GM12801 (cell line): ENCODE data around the gene LHFPL3.

Source experiments
- TF ChIP-seq, protein P1 (sequence below): IDR thresholded peaks from one replicate; pipeline ENCODE4 v1.5.1; 2011; ENCODE audit warnings: control low read depth; ENCODE audit not compliant: insufficient read length; ENCODE audit errors: extremely low read depth

Gene LHFPL3

DNA sequence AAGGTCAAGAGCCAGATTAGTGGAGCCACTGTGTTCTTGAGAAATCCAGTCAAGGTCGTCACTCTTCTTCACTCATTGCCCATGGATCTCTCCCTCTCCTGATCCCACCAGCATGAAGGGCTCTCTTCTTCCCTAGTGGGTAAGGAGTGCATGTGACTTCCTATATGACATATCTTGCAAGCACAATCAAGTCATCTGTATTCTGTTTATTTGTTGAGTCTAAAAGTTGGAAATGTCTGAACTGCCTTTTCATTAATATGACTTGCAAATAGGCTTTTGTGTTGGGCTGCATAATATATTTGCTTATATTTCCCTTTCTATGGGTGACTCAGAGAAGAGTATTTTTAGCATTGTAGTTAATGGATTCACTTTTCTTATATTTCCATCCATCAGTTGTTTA, 371.9 kb downstream of the LHFPL3 start:
- TF ChIP-seq, protein P1, sequence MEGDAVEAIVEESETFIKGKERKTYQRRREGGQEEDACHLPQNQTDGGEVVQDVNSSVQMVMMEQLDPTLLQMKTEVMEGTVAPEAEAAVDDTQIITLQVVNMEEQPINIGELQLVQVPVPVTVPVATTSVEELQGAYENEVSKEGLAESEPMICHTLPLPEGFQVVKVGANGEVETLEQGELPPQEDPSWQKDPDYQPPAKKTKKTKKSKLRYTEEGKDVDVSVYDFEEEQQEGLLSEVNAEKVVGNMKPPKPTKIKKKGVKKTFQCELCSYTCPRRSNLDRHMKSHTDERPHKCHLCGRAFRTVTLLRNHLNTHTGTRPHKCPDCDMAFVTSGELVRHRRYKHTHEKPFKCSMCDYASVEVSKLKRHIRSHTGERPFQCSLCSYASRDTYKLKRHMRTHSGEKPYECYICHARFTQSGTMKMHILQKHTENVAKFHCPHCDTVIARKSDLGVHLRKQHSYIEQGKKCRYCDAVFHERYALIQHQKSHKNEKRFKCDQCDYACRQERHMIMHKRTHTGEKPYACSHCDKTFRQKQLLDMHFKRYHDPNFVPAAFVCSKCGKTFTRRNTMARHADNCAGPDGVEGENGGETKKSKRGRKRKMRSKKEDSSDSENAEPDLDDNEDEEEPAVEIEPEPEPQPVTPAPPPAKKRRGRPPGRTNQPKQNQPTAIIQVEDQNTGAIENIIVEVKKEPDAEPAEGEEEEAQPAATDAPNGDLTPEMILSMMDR, result no peak

DNA sequence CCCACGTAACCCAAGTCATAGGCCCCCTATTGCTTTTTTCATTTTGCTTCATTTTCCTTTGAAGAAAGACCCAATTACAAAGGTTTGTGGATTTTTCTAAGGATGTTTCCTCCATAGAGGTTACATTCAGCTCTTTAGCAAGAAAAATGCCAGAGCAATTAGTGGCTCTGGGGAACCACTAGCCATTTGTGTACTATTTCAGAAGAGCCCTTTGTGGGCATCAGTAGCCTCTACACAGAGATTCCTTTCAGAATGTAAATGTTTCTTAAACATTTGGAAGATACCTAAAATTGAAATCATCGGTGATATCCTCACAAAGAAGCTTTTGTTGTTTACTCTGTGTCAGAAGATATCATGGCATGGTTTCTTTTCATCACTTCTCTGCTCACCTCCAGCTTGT, 394.6 kb downstream of the LHFPL3 start:
- TF ChIP-seq, protein P1, result no peak

DNA sequence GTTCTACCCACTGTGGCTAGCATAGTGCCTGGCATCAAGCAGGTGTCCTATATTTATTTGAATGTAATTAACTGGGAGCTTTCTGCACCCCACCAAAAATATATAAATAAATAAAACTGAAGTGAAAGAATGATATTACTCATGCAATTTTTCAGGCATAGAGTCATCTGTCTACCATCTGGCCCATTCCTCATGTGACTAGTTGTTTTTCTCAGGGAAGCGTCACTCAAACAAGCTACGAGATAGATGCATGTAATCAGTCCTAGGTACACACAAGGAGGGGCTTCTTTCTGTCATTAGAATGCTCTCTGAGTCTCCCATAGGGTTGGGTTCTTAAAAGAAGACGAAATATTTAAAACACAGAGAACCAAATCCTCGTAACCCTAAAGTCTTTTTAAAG, 430.1 kb downstream of the LHFPL3 start:
- TF ChIP-seq, protein P1, result no peak

DNA sequence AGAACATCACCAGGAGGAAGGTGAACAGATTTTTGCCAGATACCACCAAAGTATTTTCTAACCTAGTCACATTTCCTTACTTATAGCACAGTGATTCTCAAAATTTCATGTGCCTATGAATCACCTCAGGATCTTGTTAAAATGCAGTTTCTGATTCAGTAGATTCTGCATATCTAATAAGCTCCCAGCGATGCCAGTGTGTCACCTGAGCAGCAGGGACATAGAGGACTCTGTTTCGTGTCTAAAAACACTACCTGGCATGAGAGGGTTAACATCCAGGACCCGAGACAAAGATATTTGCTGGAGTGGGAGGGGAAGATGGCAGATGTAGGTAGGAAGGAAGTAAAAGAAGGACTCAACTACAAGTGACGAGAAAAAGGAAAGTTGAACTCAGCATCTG, 433.5 kb downstream of the LHFPL3 start:
- TF ChIP-seq, protein P1, result no peak

DNA sequence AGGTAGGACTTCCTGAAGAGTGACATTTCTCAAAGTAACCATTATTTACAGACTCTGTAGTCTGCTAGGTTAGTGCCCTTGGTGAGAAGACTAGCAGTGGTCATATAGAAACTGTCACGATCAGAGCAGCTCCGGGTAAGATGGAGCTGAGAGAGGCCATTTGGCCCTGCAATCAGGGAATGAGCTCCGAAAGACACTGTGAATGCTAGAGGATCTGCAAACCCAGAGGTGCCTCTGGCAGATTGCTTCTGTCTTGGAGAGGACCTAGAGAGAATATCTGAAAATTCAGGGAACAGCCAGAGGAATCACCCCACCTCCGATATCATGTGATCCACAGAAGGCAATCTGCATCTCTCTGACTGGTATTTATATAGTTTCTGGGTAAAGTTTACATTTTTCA, 438.7 kb downstream of the LHFPL3 start:
- TF ChIP-seq, protein P1, result no peak

DNA sequence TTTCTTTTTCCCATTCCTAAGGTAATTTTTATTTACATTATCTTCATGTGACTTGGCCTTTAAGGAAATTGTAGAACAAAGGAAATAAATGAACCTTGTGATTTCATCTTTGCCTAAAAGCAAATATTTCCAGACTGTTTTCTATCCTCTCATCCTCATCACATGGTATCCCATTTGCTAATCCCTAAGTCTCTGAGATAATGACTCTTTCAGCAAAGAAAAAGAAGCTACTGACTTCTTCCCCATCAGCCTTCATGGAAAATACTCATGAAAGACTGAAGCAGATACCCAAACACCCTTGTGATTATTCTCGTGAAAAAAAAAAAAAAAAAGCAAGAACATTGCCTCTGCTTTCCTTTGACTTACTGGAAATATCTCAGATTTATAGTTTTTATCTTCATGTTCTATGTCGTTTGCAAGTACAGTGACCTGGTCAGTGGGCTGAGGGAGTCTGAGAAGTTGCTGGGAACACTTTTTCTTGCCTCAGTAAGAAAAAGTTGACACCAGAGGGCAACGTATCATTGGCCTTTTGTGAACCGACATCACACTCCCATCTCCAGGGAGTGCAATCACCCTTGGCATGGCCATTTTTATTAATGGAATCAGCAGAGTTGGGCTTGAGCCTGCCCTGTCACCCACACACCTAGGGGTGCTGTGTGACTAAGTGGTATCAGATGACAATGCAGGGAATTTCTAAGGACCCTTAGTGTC, 439.6 kb downstream of the LHFPL3 start:
- TF ChIP-seq, protein P1, result no peak

DNA sequence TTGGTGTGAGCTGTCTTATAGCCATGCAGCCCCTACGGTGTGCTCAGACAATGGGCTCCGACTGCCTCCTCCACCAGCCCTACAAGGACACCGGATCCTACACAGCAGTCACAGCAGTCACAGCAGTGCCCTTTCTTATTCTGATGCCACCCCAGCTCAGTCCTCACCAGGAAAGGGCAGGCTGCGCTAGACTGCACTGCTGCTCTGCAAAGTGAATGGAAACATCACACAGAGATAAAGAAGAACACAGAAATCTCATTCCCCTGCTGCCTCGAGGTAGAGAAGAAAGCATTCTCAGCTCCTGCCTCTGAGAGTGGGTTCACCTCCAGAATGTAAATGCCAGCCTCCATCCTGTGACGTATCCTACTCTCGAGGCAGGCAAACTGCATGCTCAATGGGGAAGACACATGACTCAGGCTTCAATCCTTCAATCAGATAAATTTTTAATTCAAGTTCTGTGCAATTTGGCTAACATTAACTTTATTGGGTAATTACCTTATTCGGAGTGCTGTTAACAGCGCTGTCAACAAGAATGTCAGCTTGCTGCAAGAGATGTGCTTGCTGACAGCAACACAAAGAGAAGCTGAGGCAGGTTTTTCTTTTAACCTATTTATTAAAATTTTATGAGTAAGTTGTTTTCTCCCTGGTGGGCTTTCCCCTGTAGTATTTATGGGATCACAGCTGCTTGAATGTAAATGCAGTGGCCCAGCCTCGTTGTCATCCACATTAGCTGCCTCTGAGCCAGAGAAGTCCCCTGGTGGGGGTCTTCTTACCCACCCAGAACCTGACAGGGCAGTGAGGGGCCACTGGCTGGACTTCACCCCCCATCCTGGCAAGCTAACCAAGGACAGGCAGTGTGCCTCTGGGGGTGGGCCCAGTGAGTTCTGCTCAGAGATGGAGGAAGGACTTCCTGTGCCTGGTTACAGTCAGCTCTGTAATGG, 444.3 kb downstream of the LHFPL3 start:
- TF ChIP-seq, protein P1, result no peak
